H1 (cell line): ENCODE data around the gene MAOA. TPM values are rescaled to one million over a fixed set of nuclear protein-coding genes. Genes with fewer than 3 reads are reported as not detected.

Source experiments
- CTCF ChIA-PET: fragments of 300-600 bp; sonication (Branson Sonifier 250); formaldehyde crosslinking; loops from one replicate; lab custom pipeline; 2021; ENCODE audit not compliant: partially characterized antibody; lab: Charles Lee
- POLR2A ChIA-PET: fragments of 300-600 bp; sonication (Branson Sonifier 250); formaldehyde crosslinking; loops from one replicate; lab custom pipeline; 2021; ENCODE audit warnings: inconsistent platforms; ENCODE audit not compliant: partially characterized antibody; lab: Charles Lee
- DNase-seq, 2 experiments: peaks; one replicate each; pipeline versions ENCODE4 v3.0.0 to v3.0.0-alpha.2; 2010 to 2022; ENCODE audit warnings: low spot score in 2 of 2, low read depth in 1 of 2, mixed read lengths in 1 of 2
- FAIRE-seq: peaks from 2 replicates; lab custom pipeline; 2011; peaks lifted over from hg19 to GRCh38; lab: Jason Lieb, UNC
- H2AFZ ChIP-seq: 2 replicates; pipeline ENCODE4 v1.8.1; 2012; ENCODE audit warnings: low read length, inconsistent platforms
- H2AK5ac ChIP-seq: 2 replicates; pipeline ENCODE4 v1.6.1; 2013; ENCODE audit warnings: low read depth, low read length
- H2BK120ac ChIP-seq: replicated peaks from 2 replicates; pipeline ENCODE3; 2013; ENCODE audit warnings: low read depth, low read length, inconsistent platforms
- H2BK12ac ChIP-seq: 2 replicates; pipeline ENCODE4 v1.6.1; 2013; ENCODE audit warnings: low read depth, low read length
- H2BK15ac ChIP-seq: 2 replicates; pipeline ENCODE4 v1.6.1; 2013; ENCODE audit warnings: low read length
- H2BK20ac ChIP-seq: 2 replicates; pipeline ENCODE4 v1.6.1; 2013; ENCODE audit warnings: low read length
- H2BK5ac ChIP-seq: 2 replicates; pipeline ENCODE4 v1.6.1; 2013; ENCODE audit warnings: low read depth, low read length
- H3K14ac ChIP-seq: 2 replicates; pipeline ENCODE4 v1.6.1; 2013; ENCODE audit warnings: inconsistent platforms; ENCODE audit not compliant: insufficient read length
- H3K18ac ChIP-seq: 2 replicates; pipeline ENCODE4 v1.6.1; 2013; ENCODE audit warnings: low read length; ENCODE audit errors: extremely low read depth
- H3K23ac ChIP-seq: 2 replicates; pipeline ENCODE4 v1.6.1; 2013; ENCODE audit warnings: inconsistent platforms; ENCODE audit not compliant: insufficient read length
- H3K23me2 ChIP-seq: 2 replicates; pipeline ENCODE4 v1.6.1; 2013; ENCODE audit warnings: low read depth, low read length
- H3K27ac ChIP-seq: 2 replicates; pipeline ENCODE4 v1.6.1; 2011; ENCODE audit warnings: low read depth, low read length, inconsistent platforms
- H3K27me3 ChIP-seq, 4 experiments: replicated peaks in 1 of 4; 1 replicate in 1 of 4; 2 replicates in 3 of 4; pipeline versions ENCODE4 v1.6.1 to v1.8.1; 2011 to 2013; ENCODE audit warnings: low read length in 3 of 4, mild to moderate bottlenecking in 3 of 4, inconsistent platforms in 2 of 4, mixed read lengths in 2 of 4, moderate library complexity in 1 of 4; ENCODE audit not compliant: control insufficient read depth in 3 of 4, insufficient read depth in 3 of 4; ENCODE audit errors: extremely low read depth in 1 of 4
- H3K36me3 ChIP-seq, 4 experiments: 2 replicates each; pipeline versions ENCODE4 v1.6.1 to v1.8.1; 2011 to 2013; ENCODE audit warnings: mild to moderate bottlenecking in 4 of 4, low read length in 3 of 4, moderate library complexity in 2 of 4, control low read depth in 1 of 4, inconsistent platforms in 1 of 4; ENCODE audit not compliant: insufficient read depth in 4 of 4, control insufficient read depth in 2 of 4
- H3K4ac ChIP-seq: replicated peaks from 2 replicates; pipeline ENCODE3; 2013; ENCODE audit warnings: low read length, low read depth, mixed read lengths, inconsistent platforms; ENCODE audit not compliant: insufficient read length
- H3K4me1 ChIP-seq, 4 experiments: replicated peaks in 1 of 4; 1 replicate in 1 of 4; 2 replicates in 3 of 4; pipeline versions ENCODE4 v1.6.1 to v1.8.1; 2011 to 2013; ENCODE audit warnings: low read length in 3 of 4, inconsistent platforms in 2 of 4, mixed read lengths in 1 of 4; ENCODE audit not compliant: insufficient read depth in 4 of 4, control insufficient read depth in 3 of 4
- H3K4me2 ChIP-seq, 2 experiments: 2 replicates each; pipeline versions ENCODE4 v1.6.1 to v1.8.1; 2011 to 2013; ENCODE audit warnings: low read depth in 2 of 2, low read length in 2 of 2, control low read depth in 1 of 2, inconsistent platforms in 1 of 2, mild to moderate bottlenecking in 1 of 2; ENCODE audit not compliant: insufficient read depth in 1 of 2
- H3K4me3 ChIP-seq, 4 experiments: fragments of 200-600, 300-600 bp in 1 of 4; sonication (generic), shearing (Covaris generic), sonication (Bioruptor Twin) in 1 of 4; 2 replicates each; pipeline versions ENCODE4 v1.5.1 to v1.8.1; 2011 to 2016; ENCODE audit warnings: low read length in 4 of 4, low read depth in 3 of 4, control low read depth in 2 of 4, inconsistent platforms in 2 of 4, mild to moderate bottlenecking in 2 of 4, mixed read lengths in 1 of 4, moderate library complexity in 1 of 4; ENCODE audit not compliant: insufficient read depth in 2 of 4; ENCODE audit errors: extremely low read depth in 1 of 4
- H3K56ac ChIP-seq: replicated peaks from 2 replicates; pipeline ENCODE3; 2013; ENCODE audit warnings: low read depth, mild to moderate bottlenecking, mixed read lengths, low read length, inconsistent platforms; ENCODE audit not compliant: insufficient read length
- H3K79me1 ChIP-seq: 2 replicates; pipeline ENCODE4 v1.6.1; 2013; ENCODE audit warnings: low read depth, low read length, control low read depth
- H3K79me2 ChIP-seq, 2 experiments: 2 replicates each; pipeline versions ENCODE4 v1.6.1 to v1.8.1; 2012 to 2013; ENCODE audit warnings: low read length in 2 of 2, mild to moderate bottlenecking in 2 of 2, inconsistent platforms in 1 of 2; ENCODE audit not compliant: insufficient read depth in 2 of 2, control insufficient read depth in 1 of 2
- H3K9ac ChIP-seq, 4 experiments: replicated peaks in 1 of 4; 1 replicate in 1 of 4; 2 replicates in 3 of 4; pipeline versions ENCODE4 v1.6.1 to v1.8.1; 2011 to 2013; ENCODE audit warnings: low read depth in 3 of 4, low read length in 3 of 4, control low read depth in 2 of 4, mild to moderate bottlenecking in 2 of 4, moderate library complexity in 2 of 4, inconsistent platforms in 1 of 4; ENCODE audit errors: extremely low read depth in 1 of 4
- H3K9me3 ChIP-seq, 2 experiments: 2 replicates each; pipeline versions ENCODE4 v1.6.1 to v1.8.1; 2012 to 2013; ENCODE audit warnings: mild to moderate bottlenecking in 2 of 2, moderate library complexity in 2 of 2, control low read depth in 1 of 2, inconsistent platforms in 1 of 2, low read depth in 1 of 2, low read length in 1 of 2, mixed read lengths in 1 of 2; ENCODE audit not compliant: insufficient read depth in 2 of 2
- H4K20me1 ChIP-seq, 2 experiments: replicated peaks in 1 of 2; 2 replicates each; pipeline versions ENCODE3 to v1.8.1; 2011 to 2013; ENCODE audit warnings: inconsistent platforms in 2 of 2, low read length in 2 of 2, mild to moderate bottlenecking in 1 of 2; ENCODE audit not compliant: insufficient read depth in 2 of 2, control insufficient read depth in 1 of 2
- H4K5ac ChIP-seq: 2 replicates; pipeline ENCODE4 v1.6.1; 2013; ENCODE audit warnings: low read length, low read depth, mixed read lengths, inconsistent platforms; ENCODE audit not compliant: insufficient read length
- H4K8ac ChIP-seq: 2 replicates; pipeline ENCODE4 v1.8.0; 2013; ENCODE audit warnings: mild to moderate bottlenecking, moderate library complexity, low read length, inconsistent platforms; ENCODE audit not compliant: insufficient read depth; ENCODE audit errors: extremely low read depth
- H4K91ac ChIP-seq: replicated peaks from 2 replicates; pipeline ENCODE3; 2013; ENCODE audit warnings: low read length, mixed read lengths, inconsistent platforms; ENCODE audit not compliant: insufficient read length
- CBX5 ChIP-seq: fragments of 300-800, 300-1000 bp; sonication (generic); IDR thresholded peaks from 2 replicates; pipeline ENCODE4 v1.7.1; 2016; ENCODE audit warnings: antibody characterized with exemption, low read length, low read depth
- CEBPB ChIP-seq: IDR thresholded peaks from 2 replicates; pipeline ENCODE4 v1.6.1; 2012; ENCODE audit warnings: low read depth, low read length
- GABPA ChIP-seq: IDR thresholded peaks from 2 replicates; pipeline ENCODE4 v1.6.1; 2011; ENCODE audit warnings: mild to moderate bottlenecking, low read length, moderate library complexity, borderline replicate concordance; ENCODE audit not compliant: insufficient read depth
- KDM4A ChIP-seq: IDR thresholded peaks from one replicate; pipeline ENCODE4 v1.7.1; 2012; ENCODE audit warnings: low read depth, mild to moderate bottlenecking, moderate library complexity, low read length, inconsistent platforms; ENCODE audit not compliant: severe bottlenecking
- RBBP5 ChIP-seq: IDR thresholded peaks from 2 replicates; pipeline ENCODE4 v1.7.1; 2012; ENCODE audit warnings: low read depth, mild to moderate bottlenecking, inconsistent platforms, low read length, moderate library complexity, borderline replicate concordance
- SIX5 ChIP-seq: IDR thresholded peaks from 2 replicates; pipeline ENCODE4 v1.6.1; 2011; ENCODE audit warnings: mild to moderate bottlenecking, low read depth, low read length
- SP2 ChIP-seq: IDR thresholded peaks from 2 replicates; pipeline ENCODE4 v1.6.1; 2012; ENCODE audit warnings: mild to moderate bottlenecking, low read length, inconsistent platforms
- SP4 ChIP-seq: IDR thresholded peaks from 2 replicates; pipeline ENCODE4 v1.6.1; 2012; ENCODE audit warnings: low read length, inconsistent platforms
- TAF1 ChIP-seq: IDR thresholded peaks from 2 replicates; pipeline ENCODE4 v1.6.1; 2011; ENCODE audit warnings: mild to moderate bottlenecking, low read depth, low read length
- YY1 ChIP-seq: IDR thresholded peaks from 2 replicates; pipeline ENCODE4 v1.6.1; 2011; ENCODE audit warnings: low read depth, mild to moderate bottlenecking, low read length
- WGBS, 2 experiments: shearing (Covaris generic) in 1 of 2; methylation state at CpG; one replicate each; pipeline versions ENCODE4 v1.1.6 to v1.1.7; 2013 to 2015; ENCODE audit warnings: low lambda C conversion rate in 2 of 2, mixed read lengths in 2 of 2, inconsistent platforms in 1 of 2, low coverage in 1 of 2, missing lambda C conversion rate in 1 of 2; ENCODE audit not compliant: insufficient replicate concordance in 2 of 2, insufficient coverage in 1 of 2, insufficient read length in 1 of 2; ENCODE audit errors: extremely low coverage in 1 of 2, missing lambda C conversion rate in 1 of 2; 5-methylcytosine and 5-hydroxymethylcytosine counted together
- polyA plus RNA-seq, 7 experiments: library from polyadenylated mRNA; depleted of rRNA in 3 of 7; stranded (reverse) in 5 of 7; unstranded in 2 of 7; fragments of >200 nt in 5 of 7; fragments of 200-250 nt in 2 of 7; gene quantifications; 1 replicate in 5 of 7; 2 replicates in 1 of 7; 4 replicates in 1 of 7; pipeline versions ENCODE4 v1.2.1 to v1.2.3, GENCODE V29; 2011 to 2013; ENCODE audit warnings: missing spikeins in 2 of 7, mixed read lengths in 2 of 7
- total RNA-seq: library from RNA; stranded (reverse); fragmentation: NEBNext Ultra II Directional; extraction: Animal tissue kit (Norgen Biotek cat#: 25700); gene quantifications from 2 replicates; pipeline ENCODE4 v1.2.1, GENCODE V29; 2021
- TF ChIP-seq, protein P1 (sequence below): IDR thresholded peaks from 2 replicates; pipeline ENCODE4 v1.6.1; 2012; ENCODE audit warnings: low read length, inconsistent platforms
- TF ChIP-seq, protein P2 (sequence below): IDR thresholded peaks from 2 replicates; pipeline ENCODE4 v1.6.1; 2012; ENCODE audit warnings: inconsistent platforms

MAOA gene
- total and polyA plus RNA-seq, 2 of the 8 experiments (the other 6 are each of a cell fraction or from before 2014, with no cell fraction given): 2.6 to 8.2 TPM

- Histone ChIP-seq H3K4me3 (no peak overlapping the region), H3K18ac (no peak overlapping the region), H4K8ac (no peak overlapping the region), H3K56ac (no peak overlapping the region), H3K27ac (no peak overlapping the region; the same call in 1 of the 2 replicates), H3K23ac (no peak overlapping the region), H3K9ac (no peak overlapping the region), H4K5ac (no peak overlapping the region), H3K4me1 (no peaks in the 10 kb centered on the region), H2BK15ac (no peak overlapping the region), H3K23me2 (no peaks in the 10 kb centered on the region), H3K4ac (no peak overlapping the region), H3K27me3 (no peaks in the 10 kb centered on the region), H2BK5ac (no peak overlapping the region), H2AK5ac (no peak overlapping the region), H3K14ac (no peak overlapping the region), H3K79me2 (no peaks in the 10 kb centered on the region), H2BK20ac (no peak overlapping the region), H3K9me3 (peaks cover 0 to 5% of the 10 kb centered on the region in 2 experiments; a peak in 1 of 4 replicates), H2BK12ac (no peak overlapping the region), H3K79me1 (no peaks in the 10 kb centered on the region), H4K20me1 (no peaks in the 10 kb centered on the region), H3K4me2 (no peak overlapping the region), H2AFZ (no peak overlapping the region), H4K91ac (no peak overlapping the region), H3K36me3 (no peaks in the 10 kb centered on the region), H2BK120ac (no peak overlapping the region)
- ChIA-PET CTCF (interaction anchor here (0.6 kb wide), 1 partner anchor 139 kb away, joined by 3 read pairs; no protein-coding TSS in a partner anchor), POLR2A (no interaction called here)
- WGBS, 2 experiments: 86% methylated on average over 2 of the region's 2 CpGs; no CpG with 5 or more reads in 1 of the 2 experiments
- no peak for DNase-seq
- FAIRE-seq: no peak
- TF ChIP-seq SP4 (no peak), SP2 (no peak), TAF1 (no peak), KDM4A (no peak), YY1 (no peak), CBX5 (no peak), CEBPB (no peak), RBBP5 (no peak), GABPA (no peak), SIX5 (no peak)
- TF ChIP-seq, protein P1, sequence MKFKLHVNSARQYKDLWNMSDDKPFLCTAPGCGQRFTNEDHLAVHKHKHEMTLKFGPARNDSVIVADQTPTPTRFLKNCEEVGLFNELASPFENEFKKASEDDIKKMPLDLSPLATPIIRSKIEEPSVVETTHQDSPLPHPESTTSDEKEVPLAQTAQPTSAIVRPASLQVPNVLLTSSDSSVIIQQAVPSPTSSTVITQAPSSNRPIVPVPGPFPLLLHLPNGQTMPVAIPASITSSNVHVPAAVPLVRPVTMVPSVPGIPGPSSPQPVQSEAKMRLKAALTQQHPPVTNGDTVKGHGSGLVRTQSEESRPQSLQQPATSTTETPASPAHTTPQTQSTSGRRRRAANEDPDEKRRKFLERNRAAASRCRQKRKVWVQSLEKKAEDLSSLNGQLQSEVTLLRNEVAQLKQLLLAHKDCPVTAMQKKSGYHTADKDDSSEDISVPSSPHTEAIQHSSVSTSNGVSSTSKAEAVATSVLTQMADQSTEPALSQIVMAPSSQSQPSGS: no peak
- TF ChIP-seq, protein P2, sequence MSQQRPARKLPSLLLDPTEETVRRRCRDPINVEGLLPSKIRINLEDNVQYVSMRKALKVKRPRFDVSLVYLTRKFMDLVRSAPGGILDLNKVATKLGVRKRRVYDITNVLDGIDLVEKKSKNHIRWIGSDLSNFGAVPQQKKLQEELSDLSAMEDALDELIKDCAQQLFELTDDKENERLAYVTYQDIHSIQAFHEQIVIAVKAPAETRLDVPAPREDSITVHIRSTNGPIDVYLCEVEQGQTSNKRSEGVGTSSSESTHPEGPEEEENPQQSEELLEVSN: no peak
Observed at GRCh38 chrX:43677993-43678392, 21.9 kb downstream of the MAOA start.
